Keratinocyte (primary cell): ENCODE data around the gene KDSR.

Source experiments
- CTCF ChIP-seq, 3 experiments: IDR thresholded peaks in 1 of 3; conservative IDR thresholded peaks in 1 of 3; optimal IDR thresholded peaks in 1 of 3; 2 replicates in 2 of 3; 3 replicates in 1 of 3; pipeline versions ENCODE3 to v1.5.1; 2011; ENCODE audit warnings: low read length in 3 of 3, mild to moderate bottlenecking in 3 of 3, moderate library complexity in 2 of 3, control low read depth in 1 of 3, inconsistent platforms in 1 of 3; ENCODE audit not compliant: insufficient read depth in 2 of 3; ENCODE audit errors: extremely low read depth in 1 of 3
- EZH2 ChIP-seq: IDR thresholded peaks from one replicate; pipeline ENCODE4 v1.6.1; 2012; ENCODE audit warnings: inconsistent platforms, mild to moderate bottlenecking, low read length, moderate library complexity

- TF ChIP-seq CTCF (optimal IDR thresholded peaks at IDR 0.05 in 1 of 3, IDR thresholded peaks at IDR 0.05 in 1 of 3, conservative IDR thresholded peaks at IDR 0.05 in 1 of 3; ENCODE audit: extremely low read depth in 1 of 3, insufficient read depth in 2 of 3, low read length in 3 of 3) (no peak), EZH2 (no peak)
Measured at GRCh38 chr18:63346480-63347183, 20.4 kb downstream of the KDSR start.
